ENCODE measurements around the gene RASGRF1. TPM values are rescaled to one million over a fixed set of nuclear protein-coding genes. Genes with fewer than 3 reads are reported as not detected.
"Not testable (repeated sequence)": the region's sequence is repeated elsewhere in the genome, so short reads cannot be mapped to it uniquely, and the experiment has no call there.

RASGRF1 gene
- total RNA-seq, 1 experiment from 2014 or later = 0.70 TPM

DNA sequence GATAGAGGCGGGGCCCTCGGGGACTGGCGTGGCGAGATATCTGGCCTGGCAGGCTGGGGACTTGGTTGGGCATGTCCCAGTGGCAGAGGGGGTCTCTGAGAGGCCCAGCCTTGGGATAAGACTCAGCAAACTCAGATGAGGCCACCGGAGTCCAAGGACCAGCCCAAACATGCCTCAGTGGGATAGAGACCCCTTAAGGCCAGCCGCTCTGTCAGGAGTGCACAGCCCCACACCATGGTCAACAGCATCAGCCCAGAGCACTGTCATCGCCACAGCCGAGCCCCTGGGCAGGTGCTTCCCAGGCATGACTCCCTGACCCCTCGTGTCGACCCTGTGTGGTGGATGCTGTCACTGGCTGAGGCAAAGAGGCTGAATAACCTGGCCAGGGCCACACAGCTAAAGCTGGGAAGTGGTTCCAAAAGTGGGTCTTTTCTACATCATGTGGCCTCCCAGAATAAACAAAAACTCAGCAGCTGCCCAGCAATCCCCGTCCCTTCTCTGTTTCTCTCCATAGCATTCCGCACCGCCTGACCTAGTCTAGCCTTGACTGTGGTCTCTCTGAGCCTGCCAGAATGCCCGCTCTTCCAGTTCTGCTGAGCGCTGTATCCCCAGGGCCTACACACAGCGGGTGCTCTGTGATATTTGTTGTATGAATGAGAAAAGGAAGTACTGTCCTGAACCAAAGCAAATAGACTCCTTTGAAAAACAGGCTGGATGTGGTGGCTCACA is 160.9 kb downstream of the RASGRF1 start:
- intact Hi-C loops (cut with micrococcal nuclease) = loop anchor here (5.0 kb wide), 1 partner anchor 48 kb away; no protein-coding TSS in a partner anchor
- Mint-ChIP-seq H3K27me3 (ENCODE audit: insufficient read depth, unreplicated experiment) (no peaks in the 10 kb centered on the region), H3K4me1 (ENCODE audit: insufficient read depth, unreplicated experiment) (peaks cover 17% of the 10 kb centered on the region), H3K4me3 (ENCODE audit: unreplicated experiment) (no peak overlapping the region), H3K27ac (ENCODE audit: low read depth, unreplicated experiment) (no peak overlapping the region), H3K9me3 (ENCODE audit: unreplicated experiment) (no peaks in the 10 kb centered on the region), H3K36me3 (ENCODE audit: insufficient read depth, unreplicated experiment) (peaks cover 37% of the 10 kb centered on the region)
- TF ChIP-seq CTCF (IDR thresholded peaks at IDR 0.05; ENCODE audit: unreplicated experiment) = no peak
- ChIA-PET POLR2A (interaction anchor here (1.5 kb wide), 1 partner anchor 56 kb away, joined by 4 read pairs; the partner anchor contains the start of gene MORF4L1), CTCF (interaction anchor here (0.6 to 1.3 kb wide), 3 partner anchors 114 to 255 kb away, joined by 3 to 4 read pairs (median 3); no protein-coding TSS in a partner anchor)
- no TSS peak for BruUV-seq (replicated peaks)
- DNase-seq (ENCODE audit: unreplicated experiment) = no peak

- Mint-ChIP-seq H3K4me3 (ENCODE audit: unreplicated experiment) (no peak overlapping the region), H3K9me3 (ENCODE audit: unreplicated experiment) (no peaks in the 10 kb centered on the region), H3K27ac (ENCODE audit: low read depth, unreplicated experiment) (no peak overlapping the region), H3K4me1 (ENCODE audit: insufficient read depth, unreplicated experiment) (peaks cover 17% of the 10 kb centered on the region), H3K27me3 (ENCODE audit: insufficient read depth, unreplicated experiment) (no peaks in the 10 kb centered on the region), H3K36me3 (ENCODE audit: insufficient read depth, unreplicated experiment) (peaks cover 36% of the 10 kb centered on the region)
- no peak for TF ChIP-seq CTCF (IDR thresholded peaks at IDR 0.05; ENCODE audit: unreplicated experiment)
- DNase-seq (ENCODE audit: unreplicated experiment) = no peak
- ChIA-PET POLR2A (no interaction called here), CTCF (no interaction called here)
- intact Hi-C loops (cut with micrococcal nuclease) = no loop called here
- BruUV-seq (replicated peaks) = no TSS peak
These were observed 161.9 kb downstream of the RASGRF1 start for GRCh38 chr15:78928616-78929093.

DNA sequence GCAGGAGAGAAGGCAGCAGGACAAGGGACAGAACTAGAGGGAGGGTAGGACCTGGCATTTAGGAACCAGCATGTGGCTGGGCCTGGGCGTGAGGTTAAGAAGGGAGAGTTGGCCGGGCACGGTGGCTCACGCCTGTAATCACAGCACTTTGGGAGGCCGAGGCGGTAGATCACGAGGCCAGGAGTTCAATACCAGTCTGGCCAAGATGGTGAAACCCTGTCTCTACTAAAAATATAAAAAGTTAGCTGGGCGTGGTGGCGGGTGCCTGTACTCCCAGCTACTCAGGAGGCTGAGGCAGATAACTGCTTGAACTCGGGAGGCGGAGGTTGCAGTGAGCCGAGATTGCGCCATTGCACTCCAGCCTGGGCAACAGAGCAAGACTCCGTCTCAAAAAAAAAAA is 162.4 kb downstream of the RASGRF1 start:
- CTCF ChIA-PET = interaction anchor here (1.2 kb wide), 1 partner anchor 19 kb away, joined by 3 read pairs; no protein-coding TSS in a partner anchor
- peaks cover 36% of the 10 kb centered on the region for H3K36me3 Mint-ChIP-seq (ENCODE audit: insufficient read depth, unreplicated experiment)
- DNase-seq (ENCODE audit: unreplicated experiment); H3K27ac Mint-ChIP-seq (ENCODE audit: low read depth, unreplicated experiment); intact Hi-C loops (cut with micrococcal nuclease); POLR2A ChIA-PET; BruUV-seq (replicated peaks); H3K27me3 Mint-ChIP-seq (ENCODE audit: insufficient read depth, unreplicated experiment); H3K4me3 Mint-ChIP-seq (ENCODE audit: unreplicated experiment); H3K9me3 Mint-ChIP-seq (ENCODE audit: unreplicated experiment): not testable (repeated sequence)
- H3K4me1 Mint-ChIP-seq (ENCODE audit: insufficient read depth, unreplicated experiment) = peaks cover 17% of the 10 kb centered on the region

DNA sequence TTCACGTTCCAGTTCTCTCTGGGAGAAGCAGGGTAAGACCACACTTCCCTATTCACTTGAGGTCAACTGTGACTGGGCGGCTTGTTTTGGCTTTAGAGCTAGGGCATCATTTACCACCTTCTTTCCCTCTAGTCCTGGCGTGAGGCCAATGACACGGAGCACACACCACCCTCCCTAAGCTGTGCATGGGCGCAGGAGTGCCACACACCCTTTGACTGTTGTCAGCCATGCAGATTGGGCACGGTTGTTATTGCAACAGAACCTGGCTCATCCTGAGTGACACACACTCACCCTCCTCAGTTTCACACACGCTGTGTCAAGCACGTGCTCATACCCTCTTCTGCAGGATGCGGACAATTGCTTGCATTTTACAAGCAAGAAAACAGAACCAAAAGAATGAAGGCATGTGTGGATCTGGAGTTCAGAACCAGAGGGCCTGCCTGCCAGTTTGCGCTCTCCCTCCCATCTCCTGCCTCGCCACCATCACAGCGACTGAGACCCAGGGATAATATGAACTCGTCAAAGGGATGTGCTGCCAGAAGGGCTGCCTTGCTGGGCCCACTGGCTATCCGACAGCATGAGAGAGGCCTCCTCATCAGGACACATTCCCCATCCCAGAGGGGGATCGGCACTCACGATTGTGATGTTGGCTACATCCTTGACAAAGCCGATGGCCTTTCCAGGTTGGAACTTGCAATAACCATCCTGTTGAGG is 163.3 kb downstream of the RASGRF1 start:
- no TSS peak for BruUV-seq (replicated peaks)
- no peak for DNase-seq (ENCODE audit: unreplicated experiment)
- Mint-ChIP-seq H3K9me3 (ENCODE audit: unreplicated experiment) (no peaks in the 10 kb centered on the region), H3K4me1 (ENCODE audit: insufficient read depth, unreplicated experiment) (peaks cover 17% of the 10 kb centered on the region), H3K4me3 (ENCODE audit: unreplicated experiment) (no peak overlapping the region), H3K27ac (ENCODE audit: low read depth, unreplicated experiment) (no peak overlapping the region), H3K36me3 (ENCODE audit: insufficient read depth, unreplicated experiment) (peaks cover 38% of the 10 kb centered on the region), H3K27me3 (ENCODE audit: insufficient read depth, unreplicated experiment) (no peaks in the 10 kb centered on the region)
- no peak for TF ChIP-seq CTCF (IDR thresholded peaks at IDR 0.05; ENCODE audit: unreplicated experiment)
- CTCF ChIA-PET = interaction anchor here (1.2 kb wide), 1 partner anchor 18 kb away, joined by 3 read pairs; no protein-coding TSS in a partner anchor
- intact Hi-C loops (cut with micrococcal nuclease) = no loop called here
- POLR2A ChIA-PET = no interaction called here
